B cell (primary cell): Measurements from ENCODE around the gene OR11H7. TPM values are rescaled to one million over a fixed set of nuclear protein-coding genes. Genes with fewer than 3 reads are reported as not detected.

ENCODE experiments used
- ATAC-seq: fragments of 200-7000 bp; cut with Tn5 transposase; one replicate; pipeline ENCODE4 v1.10.0; 2021; ENCODE audit warnings: low read depth, mild to moderate bottlenecking, moderate number of reproducible peaks, moderate library complexity
- CTCF ChIA-PET: fragments of 350-600 bp; sonication (Branson Sonifier 250); formaldehyde crosslinking; loops from one replicate; lab custom pipeline; 2021; ENCODE audit warnings: antibody characterized with exemption, inconsistent platforms; lab: Charles Lee
- POLR2A ChIA-PET: fragments of 350-600 bp; sonication (Branson Sonifier 250); formaldehyde crosslinking; loops from one replicate; lab custom pipeline; 2021; ENCODE audit warnings: antibody characterized with exemption; lab: Charles Lee
- DNase-seq: peaks from one replicate; pipeline ENCODE4 v3.0.0; 2013
- H2AFZ ChIP-seq: 2 replicates; pipeline ENCODE4 v1.6.1; 2012; ENCODE audit warnings: mild to moderate bottlenecking, low read depth, low read length; ENCODE audit not compliant: insufficient read depth, poor library complexity, severe bottlenecking
- H3K27ac ChIP-seq, 2 donors: 1 replicate in 1 of 2; 2 replicates in 1 of 2; pipeline ENCODE4 v1.5.1; 2012 to 2013; ENCODE audit warnings: low read length in 2 of 2, mild to moderate bottlenecking in 2 of 2, moderate library complexity in 1 of 2
- H3K27me3 ChIP-seq, 4 experiments: fragments of 200-600 bp in 1 of 4; sonication (generic) in 1 of 4; replicated peaks in 1 of 4; 1 replicate in 2 of 4; 2 replicates in 2 of 4; pipeline versions ENCODE4 v1.6.1 to v1.7.0; 2013 to 2016; ENCODE audit warnings: low read length in 3 of 4, mild to moderate bottlenecking in 2 of 4, mixed read lengths in 1 of 4, moderate library complexity in 1 of 4; ENCODE audit not compliant: insufficient read depth in 4 of 4, control insufficient read depth in 3 of 4; ENCODE audit errors: control extremely low read depth in 1 of 4
- H3K36me3 ChIP-seq, 2 experiments: replicated peaks in 1 of 2; 1 replicate in 1 of 2; 2 replicates in 1 of 2; pipeline versions ENCODE4 v1.6.1 to v1.7.1; 2013; ENCODE audit warnings: low read length in 1 of 2; ENCODE audit not compliant: insufficient read depth in 2 of 2, control insufficient read depth in 1 of 2; ENCODE audit errors: control extremely low read depth in 1 of 2, extremely low read depth in 1 of 2
- H3K4me1 ChIP-seq, 2 donors: fragments of 200-600 bp in 1 of 2; sonication (generic) in 1 of 2; 1 replicate in 1 of 2; 2 replicates in 1 of 2; pipeline versions ENCODE4 v1.5.1 to v1.6.1; 2013 to 2017; ENCODE audit warnings: low read length in 2 of 2; ENCODE audit not compliant: control insufficient read depth in 2 of 2, insufficient read depth in 2 of 2
- H3K4me2 ChIP-seq: replicated peaks from 2 replicates; pipeline ENCODE3; 2012; ENCODE audit warnings: mild to moderate bottlenecking, low read depth, low read length; ENCODE audit not compliant: poor library complexity, severe bottlenecking
- H3K4me3 ChIP-seq, 5 experiments: fragments of 200-600 bp in 1 of 5; sonication (generic) in 1 of 5; 1 replicate in 3 of 5; 2 replicates in 2 of 5; pipeline versions ENCODE4 v1.5.1 to v1.7.0; 2011 to 2016; ENCODE audit warnings: low read length in 4 of 5, mild to moderate bottlenecking in 4 of 5, low read depth in 2 of 5, control low read depth in 1 of 5, moderate library complexity in 1 of 5; ENCODE audit not compliant: insufficient read depth in 1 of 5; ENCODE audit errors: control extremely low read depth in 1 of 5, extremely low read depth in 1 of 5
- H3K79me2 ChIP-seq: fragments of 200-600 bp; sonication (generic); one replicate; pipeline ENCODE4 v1.6.0; 2016; ENCODE audit warnings: low read length; ENCODE audit not compliant: control insufficient read depth, insufficient read depth
- H3K9ac ChIP-seq: fragments of 200-600 bp; sonication (generic); 2 replicates; pipeline ENCODE4 v1.6.1; 2017; ENCODE audit warnings: mild to moderate bottlenecking, low read length, moderate library complexity
- H3K9me3 ChIP-seq, 3 donors: one replicate each; pipeline versions ENCODE4 v1.6.1 to v1.7.1; 2013; ENCODE audit warnings: low read length in 2 of 3; ENCODE audit not compliant: control insufficient read depth in 2 of 3, insufficient read depth in 1 of 3; ENCODE audit errors: control extremely low read depth in 1 of 3
- H4K20me1 ChIP-seq: 2 replicates; pipeline ENCODE4 v1.6.0; 2012; ENCODE audit warnings: mild to moderate bottlenecking, low read length; ENCODE audit not compliant: insufficient read depth, control insufficient read depth, poor library complexity, severe bottlenecking
- H3K27ac Mint-ChIP-seq: one replicate; pipeline ENCODE4 v1.8.0; 2021; ENCODE audit warnings: mixed read lengths
- H3K27me3 Mint-ChIP-seq: one replicate; pipeline ENCODE4 v1.8.0; 2021; ENCODE audit warnings: mixed read lengths
- H3K4me1 Mint-ChIP-seq: one replicate; pipeline ENCODE4 v1.8.0; 2021; ENCODE audit warnings: mixed read lengths
- H3K4me3 Mint-ChIP-seq: one replicate; pipeline ENCODE4 v1.8.0; 2021; ENCODE audit warnings: mixed read lengths
- H3K9me3 Mint-ChIP-seq: one replicate; pipeline ENCODE4 v1.8.0; 2022; ENCODE audit warnings: mixed read lengths; ENCODE audit not compliant: insufficient read depth
- CTCF ChIP-seq: fragments of 200-600 bp; IDR thresholded peaks from one replicate; pipeline ENCODE4 v1.8.0; 2022; ENCODE audit warnings: antibody characterized with exemption, mild to moderate bottlenecking
- EZH2 ChIP-seq: IDR thresholded peaks from 2 replicates; pipeline ENCODE4 v1.6.1; 2012; ENCODE audit warnings: borderline replicate concordance, low read depth, mild to moderate bottlenecking, moderate library complexity, low read length; ENCODE audit not compliant: insufficient read depth, poor library complexity, severe bottlenecking
- WGBS: methylation state at CpG from one replicate; pipeline ENCODE4 v1.1.5; 2013; ENCODE audit warnings: missing lambda C conversion rate; ENCODE audit not compliant: insufficient coverage; 5-methylcytosine and 5-hydroxymethylcytosine counted together
- intact Hi-C: fragments of 100-400 bp; cut with micrococcal nuclease; formaldehyde crosslinking; loops from one replicate; pipeline ENCODE4 v1.10.0; 2022
- polyA plus RNA-seq: library from polyadenylated mRNA; depleted of rRNA; stranded (reverse); fragments of >200 nt; gene quantifications from 2 replicates; pipeline ENCODE4 v1.2.3, GENCODE V29; 2012
- total RNA-seq, 2 donors: library from RNA; stranded (reverse); fragments of 120-200 nt in 1 of 2; gene quantifications; 1 replicate in 1 of 2; 2 replicates in 1 of 2; pipeline versions ENCODE4 v1.2.3 to v1.2.4, GENCODE V29; 2013 to 2022

The OR11H7 gene
- total and polyA plus RNA-seq, 2 donors (not counting 1 experiment from before 2014, with no cell fraction given) = not detected

GRCh38 chr14:20195911-20196310 lies 32.9 kb upstream of the OR11H7 start:
- DNase-seq = no peak
- Histone ChIP-seq H3K9me3 (no peaks in the 10 kb centered on the region), H3K4me2 (no peak overlapping the region), H3K27me3 (no peaks in the 10 kb centered on the region), H3K27ac (no peak overlapping the region), H3K4me3 (no peak overlapping the region), H3K79me2 (no peaks in the 10 kb centered on the region), H3K9ac (no peak overlapping the region), H3K4me1 (no peaks in the 10 kb centered on the region), H2AFZ (no peak overlapping the region), H4K20me1 (no peaks in the 10 kb centered on the region), H3K36me3 (no peaks in the 10 kb centered on the region)
- no CpG with 5 or more reads among the region's 2 CpGs for whole genome bisulfite sequencing
- Mint-ChIP-seq H3K4me3 (no peak overlapping the region), H3K4me1 (no peaks in the 10 kb centered on the region), H3K9me3 (no peaks in the 10 kb centered on the region), H3K27ac (no peak overlapping the region), H3K27me3 (peaks cover 27% of the 10 kb centered on the region)
- no peak for ATAC-seq
- CTCF ChIA-PET = no interaction called here
- TF ChIP-seq CTCF (no peak), EZH2 (no peak)
- intact Hi-C loops = no loop called here
- POLR2A ChIA-PET = no interaction called here

GRCh38 chr14:20197459-20197858 lies 31.3 kb upstream of the OR11H7 start:
- no peaks in the 10 kb centered on the region for H3K9me3 Mint-ChIP-seq
- Histone ChIP-seq H3K79me2 (no peaks in the 10 kb centered on the region), H4K20me1 (no peaks in the 10 kb centered on the region), H3K4me1 (no peaks in the 10 kb centered on the region), H3K9ac (no peak overlapping the region), H3K36me3 (no peaks in the 10 kb centered on the region), H3K4me3 (no peak overlapping the region), H3K4me2 (no peak overlapping the region), H3K9me3 (no peaks in the 10 kb centered on the region), H3K27me3 (no peaks in the 10 kb centered on the region), H3K27ac (no peak overlapping the region), H2AFZ (no peak overlapping the region)
- H3K4me1 Mint-ChIP-seq = no peaks in the 10 kb centered on the region
- H3K4me3 Mint-ChIP-seq = no peak overlapping the region
- no peak for TF ChIP-seq CTCF
- no peak for TF ChIP-seq EZH2
- POLR2A ChIA-PET = no interaction called here
- no peak overlapping the region for H3K27ac Mint-ChIP-seq
- H3K27me3 Mint-ChIP-seq = peaks cover 27% of the 10 kb centered on the region
- intact Hi-C loops = no loop called here
- ATAC-seq (no peak), DNase-seq (no peak)
- 63% methylated on average over 2 of the region's 6 CpGs for WGBS
- CTCF ChIA-PET = no interaction called here
